8988T (cell line): ENCODE measurements around the gene RAD51B.

Experiments
- DNase-seq: peaks from one replicate; pipeline ENCODE4 v3.0.0; 2011

The RAD51B gene

GRCh38 chr14:68315081-68315480 is 495.5 kb downstream of the RAD51B start:
- DNase-seq = no peak

GRCh38 chr14:68316078-68316868 is 496.7 kb downstream of the RAD51B start:
- DNase-seq = no peak

GRCh38 chr14:68317239-68317638 is 497.7 kb downstream of the RAD51B start:
- DNase-seq = no peak

- DNase-seq = no peak
These were observed 499.2 kb downstream of the RAD51B start for GRCh38 chr14:68318828-68319227.

GRCh38 chr14:68320495-68320894 is 500.9 kb downstream of the RAD51B start:
- no peak for DNase-seq

- DNase-seq = no peak
These were observed 503.5 kb downstream of the RAD51B start for GRCh38 chr14:68322940-68323620.

- no peak for DNase-seq
These were observed 505.8 kb downstream of the RAD51B start for GRCh38 chr14:68325267-68325807.

GRCh38 chr14:68327231-68327630 is 507.7 kb downstream of the RAD51B start:
- DNase-seq = no peak

GRCh38 chr14:68328509-68328908 is 508.9 kb downstream of the RAD51B start:
- DNase-seq = no peak

GRCh38 chr14:68331426-68331825 is 511.8 kb downstream of the RAD51B start:
- DNase-seq = no peak

- no peak for DNase-seq
These were observed 512.4 kb downstream of the RAD51B start for GRCh38 chr14:68331991-68332390.

- no peak for DNase-seq
These were observed 513.7 kb downstream of the RAD51B start for GRCh38 chr14:68333262-68333661.

- DNase-seq = no peak
These were observed 515.7 kb downstream of the RAD51B start for GRCh38 chr14:68335312-68335711.

- no peak for DNase-seq
These were observed 516.6 kb downstream of the RAD51B start for GRCh38 chr14:68336165-68336564.

- no peak for DNase-seq
These were observed 517.7 kb downstream of the RAD51B start for GRCh38 chr14:68337279-68337678.

- no peak for DNase-seq
These were observed 520.7 kb downstream of the RAD51B start for GRCh38 chr14:68340262-68340661.

- no peak for DNase-seq
These were observed 522.0 kb downstream of the RAD51B start for GRCh38 chr14:68341411-68342212.

- DNase-seq = no peak
These were observed 522.7 kb downstream of the RAD51B start for GRCh38 chr14:68342216-68342763.

GRCh38 chr14:68343534-68344118 is 524.0 kb downstream of the RAD51B start:
- no peak for DNase-seq

GRCh38 chr14:68345738-68346137 is 526.2 kb downstream of the RAD51B start:
- DNase-seq = no peak

- no peak for DNase-seq
These were observed 527.2 kb downstream of the RAD51B start for GRCh38 chr14:68346556-68347343.
